DND-41 (cell line): Measurements from ENCODE around the gene SLC26A2.

Source experiments
- ATAC-seq: fragments of 200-7000 bp; cut with Tn5 transposase; 3 replicates; pipeline ENCODE4 v1.9.1; 2021; ENCODE audit warnings: low read depth; ENCODE audit not compliant: insufficient read depth
- DNase-seq: peaks from one replicate; pipeline ENCODE4 v3.0.0-alpha.2; 2020
- H2AFZ ChIP-seq: 2 replicates; pipeline ENCODE4 v1.6.0; 2012; ENCODE audit warnings: low read depth, low read length
- H3K27ac ChIP-seq: 2 replicates; pipeline ENCODE4 v1.5.1; 2012; ENCODE audit warnings: low read length, inconsistent platforms
- H3K27me3 ChIP-seq: fragments of 200-600 bp; sonication (generic); 2 replicates; pipeline ENCODE4 v1.6.0; 2012; ENCODE audit warnings: low read length, mild to moderate bottlenecking, inconsistent platforms; ENCODE audit not compliant: insufficient read depth, poor library complexity
- H3K36me3 ChIP-seq: 2 replicates; pipeline ENCODE4 v1.5.1; 2012; ENCODE audit warnings: low read length, inconsistent platforms; ENCODE audit not compliant: insufficient read depth
- H3K4me1 ChIP-seq: 2 replicates; pipeline ENCODE4 v1.5.1; 2012; ENCODE audit warnings: mild to moderate bottlenecking, low read length; ENCODE audit not compliant: insufficient read depth
- H3K4me2 ChIP-seq: 2 replicates; pipeline ENCODE4 v1.6.0; 2012; ENCODE audit warnings: mild to moderate bottlenecking, moderate library complexity, low read length, inconsistent platforms; ENCODE audit not compliant: insufficient read depth
- H3K4me3 ChIP-seq, 2 experiments: fragments of 200-600 bp in 1 of 2; shearing (Covaris generic) in 1 of 2; 2 replicates each; pipeline ENCODE4 v1.5.1; 2012 to 2016; ENCODE audit warnings: inconsistent platforms in 2 of 2, low read length in 2 of 2, mild to moderate bottlenecking in 2 of 2, low read depth in 1 of 2, moderate library complexity in 1 of 2
- H3K79me2 ChIP-seq: 2 replicates; pipeline ENCODE4 v1.6.0; 2012; ENCODE audit warnings: low read length, inconsistent platforms; ENCODE audit not compliant: insufficient read depth
- H3K9ac ChIP-seq: 2 replicates; pipeline ENCODE4 v1.6.0; 2012; ENCODE audit warnings: low read depth, mild to moderate bottlenecking, inconsistent platforms, low read length, moderate library complexity
- H3K9me3 ChIP-seq: 2 replicates; pipeline ENCODE4 v1.5.1; 2012; ENCODE audit warnings: low read length, moderate library complexity, mild to moderate bottlenecking, inconsistent platforms; ENCODE audit not compliant: insufficient read depth, severe bottlenecking
- H4K20me1 ChIP-seq: 2 replicates; pipeline ENCODE4 v1.6.0; 2012; ENCODE audit warnings: low read length; ENCODE audit not compliant: insufficient read depth
- EZH2 ChIP-seq: IDR thresholded peaks from 3 replicates; pipeline ENCODE4 v1.6.1; 2012; ENCODE audit warnings: borderline replicate concordance, low read depth, mild to moderate bottlenecking, moderate library complexity, low read length, inconsistent platforms; ENCODE audit not compliant: severe bottlenecking
- TF ChIP-seq, protein P1 (sequence below): IDR thresholded peaks from 2 replicates; pipeline ENCODE4 v1.5.1; 2012; ENCODE audit warnings: borderline replicate concordance, low read length, moderate library complexity, mild to moderate bottlenecking; ENCODE audit not compliant: poor library complexity, severe bottlenecking; ENCODE audit errors: extremely low read depth

Gene SLC26A2

DNA sequence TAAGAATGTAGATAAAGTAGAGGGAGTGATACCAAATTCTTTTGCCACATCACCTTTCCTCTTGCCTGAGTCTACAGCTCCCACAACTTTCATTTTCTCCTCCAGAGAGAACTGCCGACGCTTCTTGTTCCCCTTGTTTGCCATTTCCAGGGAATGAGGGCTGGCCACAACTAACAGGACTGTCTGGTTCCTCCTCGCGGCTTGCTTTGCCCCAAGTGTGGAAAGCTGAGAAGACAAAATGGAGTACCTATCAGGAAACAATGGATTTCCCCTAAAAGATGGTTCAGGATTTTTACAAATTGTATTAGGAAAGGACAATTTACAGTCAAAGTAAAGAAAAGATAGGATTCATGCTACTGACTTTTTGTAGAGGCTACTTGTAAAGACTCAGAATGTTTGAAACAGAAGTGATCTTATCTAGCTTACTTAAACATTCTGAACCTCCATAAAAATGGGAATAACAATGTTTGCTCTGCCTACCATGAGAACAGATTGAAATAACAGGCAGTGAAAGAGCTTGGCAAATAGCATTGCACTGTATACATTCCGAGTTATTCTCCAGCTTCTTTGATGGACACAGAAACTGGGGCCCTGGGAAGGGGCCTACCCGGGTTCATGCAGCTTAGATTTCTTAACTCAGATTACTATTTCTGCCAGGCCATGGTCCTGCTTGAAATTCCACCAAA lies 35.8 kb downstream of the SLC26A2 start:
- Histone ChIP-seq H3K9me3 (no peaks in the 10 kb centered on the region), H3K4me1 (peaks cover 16% of the 10 kb centered on the region), H4K20me1 (no peaks in the 10 kb centered on the region), H3K27ac (no peak overlapping the region), H3K79me2 (peaks cover 16% of the 10 kb centered on the region), H3K9ac (no peak overlapping the region), H3K27me3 (no peaks in the 10 kb centered on the region), H2AFZ (no peak overlapping the region), H3K36me3 (peaks cover 11% of the 10 kb centered on the region), H3K4me2 (no peak overlapping the region), H3K4me3 (no peak overlapping the region)
- ATAC-seq (no peak), DNase-seq (no peak)
- TF ChIP-seq EZH2, result no peak
- TF ChIP-seq, protein P1, sequence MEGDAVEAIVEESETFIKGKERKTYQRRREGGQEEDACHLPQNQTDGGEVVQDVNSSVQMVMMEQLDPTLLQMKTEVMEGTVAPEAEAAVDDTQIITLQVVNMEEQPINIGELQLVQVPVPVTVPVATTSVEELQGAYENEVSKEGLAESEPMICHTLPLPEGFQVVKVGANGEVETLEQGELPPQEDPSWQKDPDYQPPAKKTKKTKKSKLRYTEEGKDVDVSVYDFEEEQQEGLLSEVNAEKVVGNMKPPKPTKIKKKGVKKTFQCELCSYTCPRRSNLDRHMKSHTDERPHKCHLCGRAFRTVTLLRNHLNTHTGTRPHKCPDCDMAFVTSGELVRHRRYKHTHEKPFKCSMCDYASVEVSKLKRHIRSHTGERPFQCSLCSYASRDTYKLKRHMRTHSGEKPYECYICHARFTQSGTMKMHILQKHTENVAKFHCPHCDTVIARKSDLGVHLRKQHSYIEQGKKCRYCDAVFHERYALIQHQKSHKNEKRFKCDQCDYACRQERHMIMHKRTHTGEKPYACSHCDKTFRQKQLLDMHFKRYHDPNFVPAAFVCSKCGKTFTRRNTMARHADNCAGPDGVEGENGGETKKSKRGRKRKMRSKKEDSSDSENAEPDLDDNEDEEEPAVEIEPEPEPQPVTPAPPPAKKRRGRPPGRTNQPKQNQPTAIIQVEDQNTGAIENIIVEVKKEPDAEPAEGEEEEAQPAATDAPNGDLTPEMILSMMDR, result no peak

DNA sequence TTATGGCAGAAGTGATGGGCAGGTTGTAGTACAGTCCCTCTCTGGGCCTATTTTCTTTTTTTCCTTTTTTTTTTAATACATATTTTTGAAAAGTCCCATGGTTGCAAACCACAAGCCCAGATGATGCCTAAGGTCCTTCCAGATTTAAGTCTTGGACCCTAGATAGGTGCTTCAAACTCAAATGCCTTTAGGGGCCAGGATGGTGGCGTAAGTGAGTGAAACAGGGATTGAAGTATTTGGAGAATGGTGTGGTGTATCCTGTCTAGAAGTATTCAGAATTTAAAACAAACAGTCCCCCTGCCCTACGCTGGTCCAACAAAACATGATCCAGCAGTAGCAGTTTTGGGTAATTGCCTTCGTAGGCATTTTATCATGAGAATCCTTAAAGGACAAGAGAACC lies 37.7 kb downstream of the SLC26A2 start:
- no peak overlapping the region for H3K9ac ChIP-seq
- H3K27me3 ChIP-seq, result no peaks in the 10 kb centered on the region
- H2AFZ ChIP-seq, result no peak overlapping the region
- H3K9me3 ChIP-seq, result no peaks in the 10 kb centered on the region
- H3K36me3 ChIP-seq, result peaks cover 11% of the 10 kb centered on the region
- H3K4me1 ChIP-seq, result peaks cover 36% of the 10 kb centered on the region
- no peak for ATAC-seq
- H3K27ac ChIP-seq, result no peak overlapping the region
- TF ChIP-seq EZH2, result no peak
- TF ChIP-seq, protein P1, result no peak
- no peak overlapping the region for H3K4me3 ChIP-seq
- H4K20me1 ChIP-seq, result peaks cover 15% of the 10 kb centered on the region; the same call in 1 of the 2 replicates
- H3K4me2 ChIP-seq, result no peak overlapping the region
- no peak for DNase-seq
- peaks cover 35% of the 10 kb centered on the region for H3K79me2 ChIP-seq

DNA sequence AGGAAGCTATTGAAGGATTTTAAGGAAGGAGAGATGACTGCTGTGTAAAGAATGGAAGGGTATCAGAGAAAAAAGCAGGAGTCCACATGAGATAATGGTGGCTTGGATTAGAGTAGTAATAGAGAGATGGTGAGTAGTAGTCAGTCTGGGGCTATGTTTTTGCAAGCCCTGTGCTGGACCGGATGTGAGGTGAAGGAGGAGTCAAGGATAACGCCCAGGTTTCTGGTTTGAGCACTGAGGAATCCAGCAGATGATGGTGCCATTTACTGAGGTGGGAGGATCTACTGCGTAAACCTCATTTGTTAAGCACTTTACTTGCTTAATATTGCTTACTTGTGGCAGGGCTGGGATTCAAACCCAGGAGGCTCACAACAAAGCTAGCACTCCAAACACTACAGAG lies 38.8 kb downstream of the SLC26A2 start:
- H2AFZ ChIP-seq, result no peak overlapping the region
- TF ChIP-seq, protein P1, result no peak
- no peak for TF ChIP-seq EZH2
- ATAC-seq (no peak), DNase-seq (no peak)
- peaks cover 37% of the 10 kb centered on the region for H3K4me1 ChIP-seq
- peaks cover 15% of the 10 kb centered on the region; the same call in 1 of the 2 replicates for H4K20me1 ChIP-seq
- no peaks in the 10 kb centered on the region for H3K27me3 ChIP-seq
- H3K4me3 ChIP-seq, result peak overlapping the region in 1 of 2 experiments; percentile 68; a peak in 3 of 4 replicates
- H3K4me2 ChIP-seq, result peak overlapping the region; percentile 83
- peak overlapping the region; percentile 89 for H3K9ac ChIP-seq
- peaks cover 13% of the 10 kb centered on the region for H3K36me3 ChIP-seq
- no peaks in the 10 kb centered on the region for H3K9me3 ChIP-seq
- H3K27ac ChIP-seq, result no peak overlapping the region; the same call in 1 of the 2 replicates
- H3K79me2 ChIP-seq, result peaks cover 45% of the 10 kb centered on the region
